HEK293T (cell line): ENCODE data around the gene NSUN4.

Experiments used
- ARNT ChIP-seq: fragments of 450-650 bp; IDR thresholded peaks from 2 replicates; pipeline ENCODE4 v1.6.1; 2017; ENCODE audit warnings: mild to moderate bottlenecking
- BHLHE40 ChIP-seq: fragments of 450-650 bp; IDR thresholded peaks from 2 replicates; pipeline ENCODE4 v1.6.1; 2016; ENCODE audit warnings: mild to moderate bottlenecking, moderate library complexity, borderline replicate concordance
- ELF4 ChIP-seq: fragments of 450-650 bp; IDR thresholded peaks from 2 replicates; pipeline ENCODE4 v1.6.1; 2017; ENCODE audit warnings: antibody characterized with exemption
- FOXA1 ChIP-seq: fragments of 450-650 bp; IDR thresholded peaks from 2 replicates; pipeline ENCODE4 v1.6.1; 2016; ENCODE audit warnings: mild to moderate bottlenecking
- FOXM1 ChIP-seq: fragments of 450-650 bp; IDR thresholded peaks from 2 replicates; pipeline ENCODE4 v1.6.1; 2017; ENCODE audit warnings: mild to moderate bottlenecking, borderline replicate concordance
- HDGF ChIP-seq: fragments of 450-650 bp; IDR thresholded peaks from 2 replicates; pipeline ENCODE4 v1.6.1; 2017; ENCODE audit warnings: antibody characterized with exemption, borderline replicate concordance
- L3MBTL2 ChIP-seq: fragments of 450-650 bp; conservative IDR thresholded peaks from 2 replicates; pipeline ENCODE4 v1.6.1; 2016; ENCODE audit warnings: mild to moderate bottlenecking
- NFRKB ChIP-seq: fragments of 450-650 bp; IDR thresholded peaks from 2 replicates; pipeline ENCODE4 v1.6.1; 2016; ENCODE audit warnings: mild to moderate bottlenecking, moderate library complexity
- SP1 ChIP-seq: fragments of 450-650 bp; IDR thresholded peaks from 2 replicates; pipeline ENCODE4 v1.6.1; 2017
- SUZ12 ChIP-seq: fragments of 450-650 bp; IDR thresholded peaks from 2 replicates; pipeline ENCODE4 v1.6.1; 2016; ENCODE audit warnings: mild to moderate bottlenecking
- TARDBP ChIP-seq: fragments of 450-650 bp; IDR thresholded peaks from 2 replicates; pipeline ENCODE4 v1.6.1; 2016
- ZNF384 ChIP-seq: fragments of 450-650 bp; IDR thresholded peaks from 2 replicates; pipeline ENCODE4 v1.6.1; 2016

DNA sequence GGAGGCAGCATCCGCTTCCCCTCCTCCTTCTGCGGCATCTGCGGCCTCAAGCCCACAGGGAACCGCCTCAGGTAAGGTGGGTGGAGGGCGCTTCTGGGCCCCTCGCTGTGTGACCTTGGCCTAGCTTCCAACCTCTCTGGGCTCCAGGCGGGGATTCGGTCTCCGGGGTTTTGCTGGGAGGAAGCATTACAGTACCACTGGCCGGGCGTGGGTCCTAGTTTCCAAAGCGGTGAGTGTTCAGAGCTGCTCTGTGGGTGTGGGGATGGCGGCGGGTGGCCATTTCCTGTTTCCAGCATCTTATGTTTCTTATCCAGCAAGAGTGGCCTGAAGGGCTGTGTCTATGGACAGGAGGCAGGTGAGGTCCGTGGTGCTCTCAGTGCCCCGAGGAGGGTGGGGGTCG lies 65.1 kb downstream of the NSUN4 start:
- TF ChIP-seq NFRKB (no peak), BHLHE40 (no peak), FOXM1 (no peak), HDGF (no peak), TARDBP (no peak), L3MBTL2 (no peak), SUZ12 (no peak), ZNF384 (no peak), ELF4 (no peak), SP1 (no peak), ARNT (no peak), FOXA1 (no peak)
